Stimulated activated CD8-positive, alpha-beta memory T cell treated with anti-CD3 and anti-CD28 coated beads, Interleukin-12 subunit alpha, Interleukin-12 subunit beta, amount 100 ng/mL, for 4 hours (primary cell): Measurements from ENCODE around the gene CCNB1IP1.
"Not testable (repeated sequence)": the region's sequence is repeated elsewhere in the genome, so short reads cannot be mapped to it uniquely, and the experiment has no call there.

Experiments
- DNase-seq: peaks from one replicate; pipeline ENCODE4 v3.0.0-alpha.2; 2020; ENCODE audit warnings: low read depth

The CCNB1IP1 gene

GRCh38 chr14:20332788-20333493 lies at the start of gene CCNB1IP1:
TSS of gene CCNB1IP1 (minus strand) at chr14:20333279. CDS start at chr14:20316523, 16,756 bp downstream.
- DNase-seq = no peak

- DNase-seq = no peak
Observed at GRCh38 chr14:20382526-20382925, 49.4 kb upstream of the CCNB1IP1 start.

GRCh38 chr14:20381341-20381740 lies 48.3 kb upstream of the CCNB1IP1 start:
- no peak for DNase-seq

GRCh38 chr14:20380681-20381080 lies 47.6 kb upstream of the CCNB1IP1 start:
- DNase-seq = no peak

- DNase-seq = no peak
Observed at GRCh38 chr14:20379743-20380142, 46.7 kb upstream of the CCNB1IP1 start.

- no peak for DNase-seq
Observed at GRCh38 chr14:20377171-20377570, 44.1 kb upstream of the CCNB1IP1 start.

GRCh38 chr14:20376071-20376588 lies 43.1 kb upstream of the CCNB1IP1 start:
- DNase-seq = no peak

- DNase-seq = no peak
Observed at GRCh38 chr14:20375471-20375870, 42.4 kb upstream of the CCNB1IP1 start.

GRCh38 chr14:20372796-20373195 lies 39.7 kb upstream of the CCNB1IP1 start:
- DNase-seq = no peak

- DNase-seq = no peak
Observed at GRCh38 chr14:20365928-20366327, 32.8 kb upstream of the CCNB1IP1 start.

GRCh38 chr14:20358474-20358873 lies 25.4 kb upstream of the CCNB1IP1 start:
- not testable (repeated sequence) for DNase-seq

GRCh38 chr14:20356422-20356821 lies 23.3 kb upstream of the CCNB1IP1 start:
- DNase-seq = no peak

- DNase-seq = no peak
Observed at GRCh38 chr14:20350860-20351259, 17.8 kb upstream of the CCNB1IP1 start.

GRCh38 chr14:20350282-20350681 lies 17.2 kb upstream of the CCNB1IP1 start:
- DNase-seq = no peak

GRCh38 chr14:20347747-20348146 lies 14.7 kb upstream of the CCNB1IP1 start:
- no peak for DNase-seq

GRCh38 chr14:20346713-20347112 lies 13.6 kb upstream of the CCNB1IP1 start:
- DNase-seq = no peak

GRCh38 chr14:20345366-20345765 lies 12.3 kb upstream of the CCNB1IP1 start:
- no peak for DNase-seq

- no peak for DNase-seq
Observed at GRCh38 chr14:20343862-20344220, 10.8 kb upstream of the CCNB1IP1 start.

GRCh38 chr14:20343092-20343861 lies 10.2 kb upstream of the CCNB1IP1 start, which contains the start of gene PARP2:
TSS of gene PARP2 (plus strand) at chr14:20343635. CDS start at chr14:20343642, 7 bp downstream.
- peak; percentile 83 for DNase-seq

GRCh38 chr14:20341646-20342045 lies 8.6 kb upstream of the CCNB1IP1 start:
- no peak for DNase-seq

GRCh38 chr14:20341032-20341431 lies 8.0 kb upstream of the CCNB1IP1 start:
- not testable (repeated sequence) for DNase-seq

GRCh38 chr14:20334017-20334416 lies 938 bp upstream of the CCNB1IP1 start:
- DNase-seq = no peak

GRCh38 chr14:20333494-20333841 lies 389 bp upstream of the CCNB1IP1 start:
- no peak for DNase-seq
